Ureter (tissue), 1 donor: ENCODE results near the gene ALX3. TPM values are rescaled to one million over a fixed set of nuclear protein-coding genes. Genes with fewer than 3 reads are reported as not detected.

ENCODE experiments used
- DNase-seq: peaks from one replicate; pipeline ENCODE4 v3.0.0-alpha.2; 2020; ENCODE audit warnings: low spot score
- total RNA-seq: library from RNA; stranded (reverse); gene quantifications from one replicate; pipeline ENCODE4 v1.2.4, GENCODE V29; 2023
- donor health status: DM: yes; HTN: yes; CAD: no.

The ALX3 gene
- not detected for total RNA-seq

GRCh38 chr1:110070671-110071242 lies at the start of gene ALX3:
Gene ALX3, minus strand, starts transcription at chr1:110070672. Its CDS starts 60 bp downstream, at chr1:110070612.
- DNase-seq, result no peak

- no peak for DNase-seq
These were observed 49.4 kb upstream of the ALX3 start for GRCh38 chr1:110119843-110120242.

- no peak for DNase-seq
These were observed 48.3 kb upstream of the ALX3 start for GRCh38 chr1:110118636-110119396.

- no peak for DNase-seq
These were observed 44.3 kb upstream of the ALX3 start for GRCh38 chr1:110114784-110115183.

GRCh38 chr1:110114173-110114572 lies 43.7 kb upstream of the ALX3 start:
- no peak for DNase-seq

GRCh38 chr1:110113551-110113950 lies 43.1 kb upstream of the ALX3 start:
- DNase-seq, result no peak

- DNase-seq, result no peak
These were observed 42.2 kb upstream of the ALX3 start for GRCh38 chr1:110112656-110113055.

GRCh38 chr1:110112143-110112542 lies 41.7 kb upstream of the ALX3 start, which contains the start of gene UBL4B:
Gene UBL4B, plus strand, starts transcription at chr1:110112443. Its CDS starts 92 bp downstream, at chr1:110112535.
- no peak for DNase-seq

GRCh38 chr1:110111081-110111480 lies 40.6 kb upstream of the ALX3 start:
- DNase-seq, result no peak

- DNase-seq, result no peak
These were observed 37.5 kb upstream of the ALX3 start for GRCh38 chr1:110107867-110108469.

GRCh38 chr1:110106013-110106941 lies 35.8 kb upstream of the ALX3 start:
- peak; percentile 74 for DNase-seq

- DNase-seq, result no peak
These were observed 31.6 kb upstream of the ALX3 start for GRCh38 chr1:110102081-110102480.

- DNase-seq, result no peak
These were observed 29.9 kb upstream of the ALX3 start for GRCh38 chr1:110100335-110100734.

GRCh38 chr1:110098222-110099026 lies 28.0 kb upstream of the ALX3 start:
- DNase-seq, result no peak

- no peak for DNase-seq
These were observed 27.2 kb upstream of the ALX3 start for GRCh38 chr1:110097507-110098221.

GRCh38 chr1:110094931-110095654 lies 24.6 kb upstream of the ALX3 start:
- DNase-seq, result no peak

- no peak for DNase-seq
These were observed 22.5 kb upstream of the ALX3 start for GRCh38 chr1:110092991-110093390.

GRCh38 chr1:110091791-110092190 lies 21.3 kb upstream of the ALX3 start:
- no peak for DNase-seq

GRCh38 chr1:110091381-110091780 lies 20.9 kb upstream of the ALX3 start:
- DNase-seq, result no peak
